SK-N-SH (cell line): ENCODE results near the gene MIGA1. TPM values are rescaled to one million over a fixed set of nuclear protein-coding genes. Genes with fewer than 3 reads are reported as not detected.

Experiments
- CTCF ChIA-PET: fragments of 300-600, 350-600 bp; formaldehyde crosslinking; extraction: SDS; loops from one replicate; lab custom pipeline; 2021; lab: Yijun Ruan, JAX
- POLR2A ChIA-PET: fragments of 350-600 bp; sonication (Branson Sonifier 250); formaldehyde crosslinking; extraction: SDS; loops from one replicate; lab custom pipeline; 2020; ENCODE audit warnings: antibody characterized with exemption, inconsistent platforms; lab: Yijun Ruan, JAX
- DNase-seq: peaks from one replicate; pipeline ENCODE4 v3.0.0; 2012
- H2AFZ ChIP-seq: fragments of 200-600 bp; sonication (generic); 2 replicates; pipeline ENCODE4 v1.8.1; 2016; ENCODE audit warnings: antibody characterized with exemption, mild to moderate bottlenecking, low read depth
- H3F3A ChIP-seq: fragments of 200-600 bp; sonication (generic); replicated peaks from 2 replicates; pipeline ENCODE3; 2016; ENCODE audit warnings: antibody characterized with exemption, mild to moderate bottlenecking; ENCODE audit not compliant: insufficient read depth
- H3K27ac ChIP-seq, 2 experiments: fragments of 200-500 bp in 1 of 2; fragments of 200-600 bp in 1 of 2; sonication (Bioruptor generic) in 1 of 2; sonication (generic), shearing (Covaris generic) in 1 of 2; 2 replicates each; pipeline versions ENCODE4 v1.5.1 to v1.6.1; 2014 to 2016; ENCODE audit warnings: low read depth in 2 of 2, inconsistent platforms in 1 of 2, low read length in 1 of 2, mild to moderate bottlenecking in 1 of 2, mixed read lengths in 1 of 2
- H3K27me3 ChIP-seq: fragments of 200-600 bp; sonication (generic), shearing (Covaris generic); 2 replicates; pipeline ENCODE4 v1.6.1; 2016; ENCODE audit warnings: mixed run types; ENCODE audit not compliant: insufficient read depth
- H3K36me3 ChIP-seq, 2 experiments: fragments of 200-500 bp in 1 of 2; fragments of 200-600 bp in 1 of 2; sonication (Bioruptor generic) in 1 of 2; sonication (generic) in 1 of 2; replicated peaks in 1 of 2; 2 replicates each; pipeline versions ENCODE3 to v1.5.1; 2014 to 2016; ENCODE audit warnings: low read length in 1 of 2, mild to moderate bottlenecking in 1 of 2; ENCODE audit not compliant: insufficient read depth in 2 of 2, control insufficient read depth in 1 of 2
- H3K4me1 ChIP-seq, 2 experiments: fragments of 200-500 bp in 1 of 2; fragments of 200-600 bp in 1 of 2; sonication (Bioruptor generic) in 1 of 2; sonication (generic), shearing (Covaris generic) in 1 of 2; 2 replicates each; pipeline versions ENCODE4 v1.5.1 to v1.6.1; 2014 to 2016; ENCODE audit warnings: low read depth in 1 of 2, low read length in 1 of 2, mixed run types in 1 of 2; ENCODE audit not compliant: insufficient read depth in 2 of 2, control insufficient read depth in 1 of 2
- H3K4me2 ChIP-seq: fragments of 200-600 bp; sonication (generic), shearing (Covaris generic); 2 replicates; pipeline ENCODE4 v1.6.1; 2017; ENCODE audit warnings: mixed run types
- H3K4me3 ChIP-seq, 2 experiments: fragments of 200-500 bp in 1 of 2; fragments of 200-600 bp in 1 of 2; sonication (Bioruptor generic) in 1 of 2; sonication (generic), shearing (Covaris generic) in 1 of 2; 2 replicates each; pipeline versions ENCODE4 v1.5.1 to v1.8.1; 2014 to 2016; ENCODE audit warnings: low read depth in 2 of 2, inconsistent platforms in 1 of 2, low read length in 1 of 2, mild to moderate bottlenecking in 1 of 2, mixed read lengths in 1 of 2, moderate library complexity in 1 of 2
- H3K79me2 ChIP-seq: fragments of 200-600 bp; sonication (generic); 2 replicates; pipeline ENCODE4 v1.8.1; 2017; ENCODE audit warnings: mild to moderate bottlenecking; ENCODE audit not compliant: insufficient read depth
- H3K9ac ChIP-seq: fragments of 200-600 bp; sonication (generic); 2 replicates; pipeline ENCODE4 v1.6.1; 2017; ENCODE audit warnings: mixed run types
- H3K9me2 ChIP-seq: fragments of 200-600 bp; sonication (generic); 2 replicates; pipeline ENCODE4 v1.6.1; 2017; ENCODE audit warnings: mixed run types
- H3K9me3 ChIP-seq: fragments of 200-600 bp; sonication (generic); 2 replicates; pipeline ENCODE4 v1.6.1; 2017; ENCODE audit warnings: mixed run types, mild to moderate bottlenecking, moderate library complexity
- H4K20me1 ChIP-seq: fragments of 200-600 bp; sonication (generic); 2 replicates; pipeline ENCODE4 v1.6.1; 2017; ENCODE audit warnings: mild to moderate bottlenecking, mixed run types; ENCODE audit not compliant: insufficient read depth
- FOSL2 ChIP-seq: IDR thresholded peaks from 2 replicates; pipeline ENCODE4 v1.4.0; 2012; ENCODE audit warnings: low read depth, mild to moderate bottlenecking, moderate library complexity, borderline replicate concordance
- FOXM1 ChIP-seq: IDR thresholded peaks from 2 replicates; pipeline ENCODE4 v1.4.0; 2012; ENCODE audit warnings: low read depth, mild to moderate bottlenecking
- JUND ChIP-seq: IDR thresholded peaks from 2 replicates; pipeline ENCODE4 v1.4.0; 2012
- MXI1 ChIP-seq: IDR thresholded peaks from 2 replicates; pipeline ENCODE4 v1.6.1; 2012; ENCODE audit warnings: mild to moderate bottlenecking, low read depth, low read length, improper control_type of control experiment
- NRF1 ChIP-seq: IDR thresholded peaks from 2 replicates; pipeline ENCODE4 v1.6.1; 2012; ENCODE audit warnings: low read depth, mild to moderate bottlenecking, low read length
- RAD21 ChIP-seq: IDR thresholded peaks from 2 replicates; pipeline ENCODE4 v1.6.1; 2012; ENCODE audit warnings: mild to moderate bottlenecking, low read length
- SMC3 ChIP-seq: IDR thresholded peaks from 2 replicates; pipeline ENCODE4 v1.6.1; 2012; ENCODE audit warnings: low read depth, low read length, improper control_type of control experiment
- TEAD4 ChIP-seq: IDR thresholded peaks from 2 replicates; pipeline ENCODE4 v1.4.0; 2012; ENCODE audit warnings: mild to moderate bottlenecking, borderline replicate concordance; ENCODE audit not compliant: insufficient read depth
- USF1 ChIP-seq: IDR thresholded peaks from 2 replicates; pipeline ENCODE4 v1.4.0; 2012; ENCODE audit warnings: low read depth, borderline replicate concordance
- WGBS: methylation state at CpG from one replicate; pipeline ENCODE4 v1.1.6; 2017; ENCODE audit warnings: low lambda C conversion rate; 5-methylcytosine and 5-hydroxymethylcytosine counted together
- polyA plus RNA-seq, 3 experiments: library from polyadenylated mRNA; depleted of rRNA; stranded (reverse); fragments of >200 nt; gene quantifications; 2 replicates each; pipeline ENCODE4 v1.2.3, GENCODE V29; 2012

The MIGA1 gene
- polyA plus RNA-seq, 1 of the 3 experiments (the other 2 are of a cell fraction): 2.5 TPM

GRCh38 chr1:77873461-77873860, 94.0 kb downstream of the MIGA1 start (continued):
- no peak for TF ChIP-seq MXI1
- TF ChIP-seq SMC3: no peak
- TF ChIP-seq USF1: no peak

GRCh38 chr1:77874804-77875445, 95.5 kb downstream of the MIGA1 start:
- no peak for DNase-seq
- Histone ChIP-seq H3K4me3 (no peak overlapping the region), H3K4me1 (0 out of 4 replicates have a peak, but pooled peaks cover 0 to 9% of the 10 kb centered on the region in 2 experiments), H3K4me2 (no peak overlapping the region), H3K79me2 (peaks cover 4% of the 10 kb centered on the region; the same call in 1 of the 2 replicates), H3K36me3 (peaks cover 23 to 44% of the 10 kb centered on the region in 2 experiments), H3F3A (peaks cover 24% of the 10 kb centered on the region), H3K27ac (peak overlapping the region in 1 of 2 experiments; percentile 31; a peak in 2 of 4 replicates), H3K9me2 (no peaks in the 10 kb centered on the region), H3K9ac (no peak overlapping the region), H4K20me1 (no peaks in the 10 kb centered on the region), H2AFZ (no peak overlapping the region), H3K27me3 (no peaks in the 10 kb centered on the region), H3K9me3 (no peaks in the 10 kb centered on the region)
- TF ChIP-seq FOXM1: no peak
- ChIA-PET POLR2A (no interaction called here), CTCF (no interaction called here)
- 81% methylated on average over 4 of the region's 4 CpGs for WGBS

GRCh38 chr1:77876884-77877283, 97.4 kb downstream of the MIGA1 start:
- no peak; the same call in 1 of the 2 replicates for TF ChIP-seq FOSL2
- TF ChIP-seq JUND: 0 out of 2 replicates have a peak, but pooled peaks have one; percentile 34
- TF ChIP-seq FOXM1: no peak
- TF ChIP-seq NRF1: no peak
- TF ChIP-seq USF1: no peak
- no peak for TF ChIP-seq TEAD4
- no peak for TF ChIP-seq RAD21
- 81% methylated on average over 4 of the region's 4 CpGs for WGBS
- H3K36me3 ChIP-seq: peaks cover 23 to 46% of the 10 kb centered on the region in 2 experiments
- H4K20me1 ChIP-seq: no peaks in the 10 kb centered on the region
- H3K4me1 ChIP-seq: 0 out of 4 replicates have a peak, but pooled peaks cover 0 to 9% of the 10 kb centered on the region in 2 experiments
- H3K9ac ChIP-seq: no peak overlapping the region
- no peak overlapping the region for H3K4me2 ChIP-seq
- CTCF ChIA-PET: no interaction called here
- no peaks in the 10 kb centered on the region for H3K9me3 ChIP-seq
- H3K27ac ChIP-seq: no peak overlapping the region
- H2AFZ ChIP-seq: no peak overlapping the region
- no peak overlapping the region for H3K4me3 ChIP-seq
- peaks cover 4% of the 10 kb centered on the region; the same call in 1 of the 2 replicates for H3K79me2 ChIP-seq
- POLR2A ChIA-PET: no interaction called here
- no peaks in the 10 kb centered on the region for H3K27me3 ChIP-seq
- peaks cover 33% of the 10 kb centered on the region for H3F3A ChIP-seq
- no peak for DNase-seq
- no peaks in the 10 kb centered on the region for H3K9me2 ChIP-seq
